ENCODE measurements around the gene NPLOC4. TPM values are rescaled to one million over a fixed set of nuclear protein-coding genes. Genes with fewer than 3 reads are reported as not detected.

Gene NPLOC4
- total and polyA plus RNA-seq, 5 experiments from 2014 or later, result 46.3 to 101 (median 57.8) TPM

DNA sequence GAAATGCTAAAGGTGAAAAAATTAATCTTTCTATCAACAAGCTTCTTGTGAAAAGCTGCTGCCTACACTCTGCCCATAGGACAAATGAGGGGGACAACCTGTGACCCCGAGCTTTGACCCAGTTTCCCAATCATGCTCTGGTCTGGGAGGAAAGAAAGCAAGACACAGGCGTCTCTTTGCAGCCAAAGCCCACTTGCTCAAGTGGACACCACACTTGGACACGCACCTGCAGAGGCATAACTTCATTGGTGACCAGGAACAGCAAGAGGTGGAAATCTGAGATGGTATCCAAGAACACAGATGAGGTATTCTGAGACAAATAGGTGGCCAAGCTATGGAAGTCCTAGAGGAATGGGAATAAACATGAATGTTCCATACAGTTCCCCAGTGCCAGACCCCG lies 69.7 kb downstream of the NPLOC4 start:
- H3K4me3 Mint-ChIP-seq, result no peak overlapping the region
- H3K4me1 Mint-ChIP-seq, result peaks cover 0 to 2% (median 0%) of the 10 kb centered on the region in 4 donors
- no peaks in the 10 kb centered on the region for H3K27me3 Mint-ChIP-seq
- H3K9me3 Mint-ChIP-seq, result no peaks in the 10 kb centered on the region
- H3K27ac Mint-ChIP-seq, result no peak overlapping the region
- peaks cover 0 to 86% (median 11%) of the 10 kb centered on the region in 3 donors for H3K36me3 Mint-ChIP-seq
- DNase-seq (no peak), ATAC-seq (no peak)
- POLR2A ChIA-PET, result no interaction called here

DNA sequence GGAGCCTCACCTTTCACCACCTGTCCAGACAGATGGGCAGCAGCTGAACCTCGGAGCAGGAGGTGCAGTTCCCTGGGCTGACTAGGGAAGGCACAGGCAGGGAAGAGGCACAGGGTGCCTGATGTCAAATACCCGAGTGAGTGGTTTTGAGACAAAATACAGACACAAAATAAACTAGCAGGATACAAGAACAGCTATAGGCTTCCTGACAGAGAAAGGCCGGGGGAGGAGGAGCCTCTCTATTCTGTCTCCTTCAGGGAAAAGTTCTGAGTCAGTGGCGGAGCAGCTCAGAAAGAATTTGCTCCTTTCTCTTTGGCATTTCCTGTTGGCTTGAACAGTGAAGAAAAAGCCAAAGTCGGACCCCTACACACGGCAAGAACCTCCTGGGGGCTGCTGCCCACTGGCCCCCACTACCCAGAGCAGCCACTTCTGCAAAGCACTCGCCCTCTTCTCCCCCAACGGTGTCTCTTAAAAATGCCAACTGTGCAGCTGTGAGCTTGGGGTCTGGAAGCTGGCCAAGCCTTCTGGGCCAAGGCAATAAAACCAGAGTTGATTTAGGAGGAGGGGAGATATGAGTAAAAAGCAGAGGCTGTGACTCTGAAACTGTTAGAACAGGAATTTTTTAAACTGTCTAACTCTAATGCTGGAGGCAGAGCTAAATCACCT lies 70.3 kb downstream of the NPLOC4 start:
- Mint-ChIP-seq H3K4me1 (peaks cover 0 to 2% (median 1%) of the 10 kb centered on the region in 4 donors), H3K27ac (peak overlapping the region in 2 of 10 donors; percentile 55 to 83), H3K27me3 (no peaks in the 10 kb centered on the region), H3K9me3 (no peaks in the 10 kb centered on the region), H3K36me3 (peaks cover 0 to 88% (median 11%) of the 10 kb centered on the region in 3 donors), H3K4me3 (no peak overlapping the region)
- ATAC-seq (no peak), DNase-seq (no peak)
- POLR2A ChIA-PET, result no interaction called here

- Mint-ChIP-seq H3K4me1 (peaks cover 0 to 14% (median 1%) of the 10 kb centered on the region in 4 donors), H3K9me3 (no peaks in the 10 kb centered on the region), H3K4me3 (no peak overlapping the region), H3K36me3 (peaks cover 0 to 85% (median 15%) of the 10 kb centered on the region in 3 donors), H3K27ac (no peak overlapping the region), H3K27me3 (no peaks in the 10 kb centered on the region)
- POLR2A ChIA-PET, result interaction anchor here (1.1 kb wide), 1 partner anchor 11 kb away, joined by 4 read pairs; no protein-coding TSS in a partner anchor
- DNase-seq (no peak), ATAC-seq (no peak)
Observed at GRCh38 chr17:81565231-81565630, 71.7 kb downstream of the NPLOC4 start.

GRCh38 chr17:81564778-81565177 lies 72.1 kb downstream of the NPLOC4 start:
- H3K4me3 Mint-ChIP-seq, result no peak overlapping the region
- DNase-seq, result no peak
- peaks cover 0 to 14% (median 1%) of the 10 kb centered on the region in 4 donors for H3K4me1 Mint-ChIP-seq

DNA sequence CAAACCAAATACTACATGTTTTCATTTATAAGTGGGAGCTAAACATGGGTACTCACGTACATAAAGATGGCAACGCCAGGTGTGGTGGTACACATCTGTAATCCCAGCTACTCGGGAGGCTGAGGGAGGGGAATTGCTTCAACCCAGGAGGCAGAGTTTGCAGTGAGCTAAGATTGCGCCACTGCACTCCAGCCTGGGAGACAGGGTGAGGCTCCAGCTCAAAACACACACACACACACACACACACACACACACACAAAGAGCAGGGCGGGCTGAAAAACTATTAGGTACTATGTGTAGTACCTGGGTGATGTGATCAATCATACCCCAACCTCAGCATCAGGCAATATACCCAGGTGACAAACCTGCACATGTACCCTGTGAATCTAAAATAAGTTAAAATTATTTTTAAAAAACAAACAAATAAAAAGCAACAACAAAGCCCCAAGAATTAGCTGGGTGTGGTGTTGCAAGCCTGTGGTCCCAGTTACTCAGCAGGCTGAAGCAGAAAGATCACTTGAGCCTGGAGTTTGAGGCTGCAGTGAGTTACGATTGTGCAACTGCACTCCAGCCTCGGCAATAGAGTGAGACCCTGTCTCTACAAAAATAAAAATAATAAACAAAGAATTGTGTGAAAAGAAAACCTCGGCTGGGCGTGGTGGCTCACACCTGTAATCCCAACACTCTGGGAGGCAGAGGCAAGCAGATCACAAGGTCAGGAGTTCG lies 72.9 kb downstream of the NPLOC4 start:
- POLR2A ChIA-PET, result interaction anchor here (1.1 kb wide), 1 partner anchor 11 kb away, joined by 3 read pairs; the partner anchor contains the start of gene FAAP100
- no peaks in the 10 kb centered on the region for H3K9me3 Mint-ChIP-seq
- no peaks in the 10 kb centered on the region for H3K27me3 Mint-ChIP-seq
- H3K4me1 Mint-ChIP-seq, result peaks cover 0 to 14% (median 1%) of the 10 kb centered on the region in 4 donors
- H3K4me3 Mint-ChIP-seq, result no peak overlapping the region
- no peak for ATAC-seq
- peaks cover 0 to 81% (median 15%) of the 10 kb centered on the region in 3 donors for H3K36me3 Mint-ChIP-seq
- DNase-seq, result no peak
- no peak overlapping the region for H3K27ac Mint-ChIP-seq

More at GRCh38 chr17:81564778-81565177, 72.1 kb downstream of the NPLOC4 start:
- ATAC-seq, result no peak
- Mint-ChIP-seq H3K9me3 (no peaks in the 10 kb centered on the region), H3K27ac (no peak overlapping the region), H3K27me3 (no peaks in the 10 kb centered on the region), H3K36me3 (peaks cover 0 to 85% (median 15%) of the 10 kb centered on the region in 3 donors)
- POLR2A ChIA-PET, result interaction anchor here (1.1 kb wide), 1 partner anchor 11 kb away, joined by 4 read pairs; no protein-coding TSS in a partner anchor

- POLR2A ChIA-PET, result interaction anchor here (2.1 kb wide), 1 partner anchor 9 kb away, joined by 7 read pairs; the partner anchor contains the start of gene FAAP100
- Mint-ChIP-seq H3K9me3 (no peaks in the 10 kb centered on the region), H3K27me3 (no peaks in the 10 kb centered on the region), H3K4me1 (peaks cover 0 to 14% (median 1%) of the 10 kb centered on the region in 4 donors), H3K36me3 (peaks cover 0 to 68% (median 19%) of the 10 kb centered on the region in 3 donors), H3K27ac (peak overlapping the region in 1 of 10 donors; percentile 72), H3K4me3 (no peak overlapping the region)
- DNase-seq, result no peak
- ATAC-seq, result no peak
Observed at GRCh38 chr17:81561494-81561885, 75.4 kb downstream of the NPLOC4 start.

- Mint-ChIP-seq H3K4me3 (no peak overlapping the region), H3K9me3 (no peaks in the 10 kb centered on the region), H3K36me3 (peaks cover 0 to 45% (median 7%) of the 10 kb centered on the region in 3 donors), H3K27ac (no peak overlapping the region), H3K4me1 (peaks cover 0 to 18% (median 4%) of the 10 kb centered on the region in 4 donors), H3K27me3 (no peaks in the 10 kb centered on the region)
- POLR2A ChIA-PET, result interaction anchor here (0.6 to 0.7 kb wide), 3 partner anchors 22 to 172 kb away, joined by 4 to 5 read pairs (median 4); no protein-coding TSS in a partner anchor
- DNase-seq (no peak), ATAC-seq (no peak)
Observed at GRCh38 chr17:81558941-81559806, 77.7 kb downstream of the NPLOC4 start.

- Mint-ChIP-seq H3K4me1 (peaks cover 6 to 29% (median 15%) of the 10 kb centered on the region in 4 donors), H3K4me3 (no peak overlapping the region), H3K27me3 (no peaks in the 10 kb centered on the region), H3K9me3 (no peaks in the 10 kb centered on the region), H3K27ac (no peak overlapping the region), H3K36me3 (peaks cover 0 to 36% (median 7%) of the 10 kb centered on the region in 3 donors)
- no peak for ATAC-seq
- POLR2A ChIA-PET, result interaction anchor here (8.3 kb wide), 1 partner anchor 47 kb away, joined by 140 read pairs; the partner anchor contains the start of gene ACTG1
- no peak for DNase-seq
Observed at GRCh38 chr17:81558115-81558468, 78.8 kb downstream of the NPLOC4 start.

DNA sequence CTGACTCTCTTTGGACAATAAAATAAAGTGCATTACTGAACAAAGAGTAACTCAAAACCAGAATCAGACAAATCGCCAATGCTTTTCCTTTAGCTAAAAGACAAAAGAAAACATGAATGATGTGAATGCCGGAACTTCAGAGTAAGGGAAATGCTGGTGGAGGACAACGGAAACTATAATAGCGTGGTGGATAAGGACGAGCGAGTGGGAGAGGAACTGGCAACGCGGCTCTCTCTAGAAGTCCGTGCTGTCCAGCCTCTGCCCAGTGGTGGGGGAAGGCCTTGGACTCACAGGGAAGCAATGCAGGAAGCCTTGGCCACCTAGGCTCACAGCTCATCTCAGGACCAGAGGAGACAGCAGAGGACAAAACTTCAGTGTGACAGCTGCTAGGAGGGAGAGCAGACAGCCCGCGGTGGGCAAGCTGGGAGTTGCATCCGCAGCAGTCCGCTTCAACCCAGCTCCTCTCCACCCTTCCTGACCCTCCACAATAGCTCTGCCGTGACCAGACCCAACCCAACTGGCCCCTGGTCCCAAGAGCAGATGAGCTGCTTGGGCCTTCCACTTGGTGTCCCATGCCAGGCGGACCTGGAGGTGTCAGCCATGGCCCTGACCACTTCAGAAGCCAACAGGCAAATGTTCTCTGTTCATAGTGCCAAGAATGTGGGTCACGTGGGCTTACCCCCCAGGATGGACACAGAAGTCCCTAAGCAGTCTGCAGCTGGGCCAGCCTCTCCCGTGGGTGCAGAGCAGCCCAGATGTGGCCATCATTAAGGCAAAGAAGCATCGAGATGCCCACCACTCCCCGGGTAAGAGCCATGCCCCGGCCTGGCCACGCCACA lies 79.4 kb downstream of the NPLOC4 start:
- peaks cover 0 to 30% (median 7%) of the 10 kb centered on the region in 3 donors for H3K36me3 Mint-ChIP-seq
- POLR2A ChIA-PET, result interaction anchor here (0.6 to 8.3 kb wide), 2 partner anchors 46 to 301 kb away, joined by 3 to 140 read pairs; partner anchors contain the start of gene ACTG1
- H3K4me3 Mint-ChIP-seq, result no peak overlapping the region
- no peak for DNase-seq
- H3K27me3 Mint-ChIP-seq, result no peaks in the 10 kb centered on the region
- H3K4me1 Mint-ChIP-seq, result peaks cover 6 to 29% (median 17%) of the 10 kb centered on the region in 4 donors
- H3K9me3 Mint-ChIP-seq, result no peaks in the 10 kb centered on the region
- ATAC-seq, result no peak
- peak overlapping the region in 1 of 10 donors; percentile 45 for H3K27ac Mint-ChIP-seq

DNA sequence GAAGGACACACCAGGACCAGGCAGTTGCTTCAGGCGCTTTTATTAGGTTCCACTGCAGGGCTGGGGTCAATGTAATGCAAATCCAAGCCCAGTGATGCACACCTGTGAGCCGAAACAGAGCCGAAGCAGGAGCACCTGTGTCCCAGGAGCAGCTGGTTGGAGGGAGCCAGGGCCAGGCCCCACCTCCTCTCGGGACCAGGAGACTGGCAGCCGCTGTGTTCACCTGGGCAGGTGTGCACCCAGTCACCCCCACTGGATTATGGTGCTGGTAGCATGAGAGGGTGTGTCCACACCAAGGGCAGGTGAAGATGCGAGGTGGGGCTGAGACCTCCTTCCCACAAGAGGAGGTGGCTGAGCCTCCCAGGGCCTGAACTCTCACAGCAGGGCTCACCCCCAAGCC lies 80.0 kb downstream of the NPLOC4 start:
- Mint-ChIP-seq H3K27me3 (no peaks in the 10 kb centered on the region), H3K4me3 (no peak overlapping the region), H3K27ac (no peak overlapping the region), H3K36me3 (peaks cover 0 to 28% (median 7%) of the 10 kb centered on the region in 3 donors), H3K4me1 (peaks cover 6 to 29% (median 17%) of the 10 kb centered on the region in 4 donors), H3K9me3 (no peaks in the 10 kb centered on the region)
- ATAC-seq (no peak), DNase-seq (no peak)
- POLR2A ChIA-PET, result interaction anchor here (8.3 kb wide), 1 partner anchor 45 kb away, joined by 140 read pairs; the partner anchor contains the start of gene ACTG1

- H3K27me3 Mint-ChIP-seq, result no peaks in the 10 kb centered on the region
- H3K36me3 Mint-ChIP-seq, result peaks cover 0 to 23% (median 6%) of the 10 kb centered on the region in 3 donors
- POLR2A ChIA-PET, result interaction anchor here (0.7 to 8.3 kb wide), 3 partner anchors 14 to 45 kb away, joined by 3 to 140 read pairs (median 3); partner anchors contain the start of gene ACTG1
Observed at GRCh38 chr17:81556175-81556691, 80.7 kb downstream of the NPLOC4 start.

More at GRCh38 chr17:81556175-81556691, 80.7 kb downstream of the NPLOC4 start:
- DNase-seq (no peak), ATAC-seq (no peak)
- no peaks in the 10 kb centered on the region for H3K9me3 Mint-ChIP-seq
- H3K4me3 Mint-ChIP-seq, result no peak overlapping the region
- H3K4me1 Mint-ChIP-seq, result peaks cover 8 to 28% (median 21%) of the 10 kb centered on the region in 4 donors
- H3K27ac Mint-ChIP-seq, result no peak overlapping the region

Measured in naive thymus-derived CD8-positive, alpha-beta T cell (primary cell).